ENCODE data around the gene XYLT1. TPM values are rescaled to one million over a fixed set of nuclear protein-coding genes. Genes with fewer than 3 reads are reported as not detected.

Gene XYLT1
- total RNA-seq, 1 donor from 2014 or later: 14.7 TPM

- no peaks in the 10 kb centered on the region for H3K27me3 Mint-ChIP-seq
- H3K4me3 Mint-ChIP-seq: no peak overlapping the region
- no peaks in the 10 kb centered on the region for H3K9me3 Mint-ChIP-seq
- peaks cover 16% of the 10 kb centered on the region for H3K36me3 Mint-ChIP-seq (ENCODE audit: low read depth)
- intact Hi-C loops (cut with micrococcal nuclease): no loop called here
- DNase-seq: no peak
- no peak overlapping the region for H3K27ac Mint-ChIP-seq
- peaks cover 17% of the 10 kb centered on the region for H3K4me1 Mint-ChIP-seq
Measured at GRCh38 chr16:17404941-17405689, 65.6 kb downstream of the XYLT1 start.

GRCh38 chr16:17403859-17404545, 66.8 kb downstream of the XYLT1 start:
- Mint-ChIP-seq H3K4me3 (no peak overlapping the region), H3K4me1 (peaks cover 17% of the 10 kb centered on the region), H3K9me3 (no peaks in the 10 kb centered on the region), H3K36me3 (ENCODE audit: low read depth) (peaks cover 12% of the 10 kb centered on the region), H3K27me3 (no peaks in the 10 kb centered on the region), H3K27ac (peak overlapping the region; percentile 25)
- no peak for DNase-seq
- intact Hi-C loops (cut with micrococcal nuclease): no loop called here

- no peak overlapping the region for H3K4me3 Mint-ChIP-seq
- no peaks in the 10 kb centered on the region for H3K27me3 Mint-ChIP-seq
- H3K27ac Mint-ChIP-seq: no peak overlapping the region
- intact Hi-C loops (cut with micrococcal nuclease): no loop called here
- peaks cover 15% of the 10 kb centered on the region for H3K36me3 Mint-ChIP-seq (ENCODE audit: low read depth)
- no peak for DNase-seq
- no peaks in the 10 kb centered on the region for H3K9me3 Mint-ChIP-seq
- H3K4me1 Mint-ChIP-seq: peaks cover 17% of the 10 kb centered on the region
Measured at GRCh38 chr16:17403156-17403809, 67.5 kb downstream of the XYLT1 start.

GRCh38 chr16:17397499-17397891, 73.3 kb downstream of the XYLT1 start:
- Mint-ChIP-seq H3K4me3 (no peak overlapping the region), H3K27ac (no peak overlapping the region), H3K27me3 (no peaks in the 10 kb centered on the region), H3K36me3 (ENCODE audit: low read depth) (peaks cover 24% of the 10 kb centered on the region), H3K4me1 (peaks cover 23% of the 10 kb centered on the region), H3K9me3 (no peaks in the 10 kb centered on the region)
- intact Hi-C loops (cut with micrococcal nuclease): no loop called here
- no peak for DNase-seq

GRCh38 chr16:17396762-17397498, 73.8 kb downstream of the XYLT1 start:
- peaks cover 28% of the 10 kb centered on the region for H3K36me3 Mint-ChIP-seq (ENCODE audit: low read depth)
- DNase-seq: no peak
- no peak overlapping the region for H3K4me3 Mint-ChIP-seq
- H3K4me1 Mint-ChIP-seq: peaks cover 27% of the 10 kb centered on the region
- H3K9me3 Mint-ChIP-seq: no peaks in the 10 kb centered on the region
- intact Hi-C loops (cut with micrococcal nuclease): no loop called here
- no peaks in the 10 kb centered on the region for H3K27me3 Mint-ChIP-seq
- no peak overlapping the region for H3K27ac Mint-ChIP-seq

- DNase-seq: no peak
- peaks cover 27% of the 10 kb centered on the region for H3K4me1 Mint-ChIP-seq
- H3K9me3 Mint-ChIP-seq: no peaks in the 10 kb centered on the region
- intact Hi-C loops (cut with micrococcal nuclease): no loop called here
- H3K27me3 Mint-ChIP-seq: no peaks in the 10 kb centered on the region
- no peak overlapping the region for H3K4me3 Mint-ChIP-seq
- H3K27ac Mint-ChIP-seq: no peak overlapping the region
- H3K36me3 Mint-ChIP-seq (ENCODE audit: low read depth): peaks cover 33% of the 10 kb centered on the region
Measured at GRCh38 chr16:17395849-17396480, 74.8 kb downstream of the XYLT1 start.

- Mint-ChIP-seq H3K9me3 (no peaks in the 10 kb centered on the region), H3K4me1 (peaks cover 23% of the 10 kb centered on the region), H3K4me3 (no peak overlapping the region), H3K36me3 (ENCODE audit: low read depth) (peaks cover 30% of the 10 kb centered on the region), H3K27me3 (no peaks in the 10 kb centered on the region), H3K27ac (no peak overlapping the region)
- peak; percentile 64 for DNase-seq
- intact Hi-C loops (cut with micrococcal nuclease): no loop called here
Measured at GRCh38 chr16:17392857-17393692, 77.7 kb downstream of the XYLT1 start.

GRCh38 chr16:17392127-17392856, 78.5 kb downstream of the XYLT1 start:
- Mint-ChIP-seq H3K4me1 (peaks cover 23% of the 10 kb centered on the region), H3K36me3 (ENCODE audit: low read depth) (peaks cover 30% of the 10 kb centered on the region), H3K27me3 (no peaks in the 10 kb centered on the region), H3K9me3 (no peaks in the 10 kb centered on the region), H3K27ac (no peak overlapping the region), H3K4me3 (no peak overlapping the region)
- DNase-seq: no peak
- intact Hi-C loops (cut with micrococcal nuclease): no loop called here

- Mint-ChIP-seq H3K4me1 (peaks cover 21% of the 10 kb centered on the region), H3K27me3 (no peaks in the 10 kb centered on the region), H3K4me3 (no peak overlapping the region), H3K27ac (no peak overlapping the region), H3K36me3 (ENCODE audit: low read depth) (peaks cover 27% of the 10 kb centered on the region), H3K9me3 (no peaks in the 10 kb centered on the region)
- intact Hi-C loops (cut with micrococcal nuclease): no loop called here
- DNase-seq: no peak
Measured at GRCh38 chr16:17391715-17392114, 79.0 kb downstream of the XYLT1 start.

GRCh38 chr16:17389384-17389783, 81.4 kb downstream of the XYLT1 start:
- Mint-ChIP-seq H3K27me3 (no peaks in the 10 kb centered on the region), H3K4me1 (peaks cover 36% of the 10 kb centered on the region), H3K4me3 (no peak overlapping the region), H3K9me3 (no peaks in the 10 kb centered on the region), H3K27ac (no peak overlapping the region), H3K36me3 (ENCODE audit: low read depth) (peaks cover 26% of the 10 kb centered on the region)
- intact Hi-C loops (cut with micrococcal nuclease): no loop called here
- no peak for DNase-seq

- H3K27ac Mint-ChIP-seq: no peak overlapping the region
Measured at GRCh38 chr16:17387256-17387655, 83.5 kb downstream of the XYLT1 start.

GRCh38 chr16:17386229-17386628, 84.5 kb downstream of the XYLT1 start:
- peaks cover 11% of the 10 kb centered on the region for H3K36me3 Mint-ChIP-seq (ENCODE audit: low read depth)
- H3K4me1 Mint-ChIP-seq: peaks cover 39% of the 10 kb centered on the region

More at GRCh38 chr16:17387256-17387655, 83.5 kb downstream of the XYLT1 start:
- Mint-ChIP-seq H3K36me3 (ENCODE audit: low read depth) (peaks cover 16% of the 10 kb centered on the region), H3K4me1 (peaks cover 42% of the 10 kb centered on the region), H3K4me3 (no peak overlapping the region), H3K27me3 (no peaks in the 10 kb centered on the region), H3K9me3 (no peaks in the 10 kb centered on the region)
- no peak for DNase-seq
- intact Hi-C loops (cut with micrococcal nuclease): no loop called here

More at GRCh38 chr16:17386229-17386628, 84.5 kb downstream of the XYLT1 start:
- no peaks in the 10 kb centered on the region for H3K9me3 Mint-ChIP-seq
- no peak overlapping the region for H3K4me3 Mint-ChIP-seq
- H3K27ac Mint-ChIP-seq: no peak overlapping the region
- H3K27me3 Mint-ChIP-seq: no peaks in the 10 kb centered on the region
- intact Hi-C loops (cut with micrococcal nuclease): no loop called here
- DNase-seq: no peak
